NOMO-1 treated with DMSO at 0.1 percent for 48 hours (cell line): ENCODE results near the gene TMEM209.
"Not testable (repeated sequence)": the region's sequence is repeated elsewhere in the genome, so short reads cannot be mapped to it uniquely, and the experiment has no call there.

Experiments used
- DNase-seq: peaks from one replicate; lab custom pipeline; 2025; ENCODE audit not compliant: unreplicated experiment; lab: John Stamatoyannopoulos, UW

The TMEM209 gene

DNA sequence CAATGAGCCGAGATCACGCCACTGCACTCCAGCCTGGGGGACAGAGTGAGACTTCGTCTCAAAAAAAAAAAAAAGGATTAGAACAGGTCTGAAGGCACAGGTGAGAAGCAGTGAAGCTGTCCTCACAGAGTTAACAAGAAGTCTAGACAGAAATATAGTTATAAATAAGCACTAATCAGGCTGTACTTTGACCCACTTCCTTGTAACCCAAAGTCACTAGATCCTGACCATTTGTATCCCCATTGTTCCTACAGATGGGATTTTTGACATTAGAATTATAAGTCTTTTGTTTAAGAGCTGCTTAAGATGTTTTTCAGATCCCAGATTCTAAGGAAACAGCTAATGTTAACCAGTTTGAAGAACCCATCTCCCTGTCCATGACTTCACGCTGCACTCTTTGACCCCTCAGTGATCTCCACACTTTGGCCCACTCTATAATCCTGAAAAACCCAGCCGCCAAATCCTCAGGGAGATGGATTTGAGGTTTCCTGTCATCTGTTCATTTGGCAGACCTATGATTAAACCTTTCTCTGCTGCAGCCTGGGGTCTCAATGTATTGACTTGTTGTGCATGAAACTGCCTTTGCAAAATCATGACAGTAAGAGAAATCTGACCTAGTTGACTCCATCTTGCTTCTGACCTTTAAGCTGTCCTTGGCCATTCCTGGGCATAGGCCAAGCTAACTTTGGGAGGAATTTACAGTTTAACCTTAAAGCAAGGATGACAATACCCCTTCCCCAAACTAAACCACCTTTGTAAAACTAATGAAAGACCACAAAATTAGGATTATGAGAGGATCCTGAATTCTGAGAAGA is 13.8 kb upstream of the TMEM209 start:
- no peak for DNase-seq

DNA sequence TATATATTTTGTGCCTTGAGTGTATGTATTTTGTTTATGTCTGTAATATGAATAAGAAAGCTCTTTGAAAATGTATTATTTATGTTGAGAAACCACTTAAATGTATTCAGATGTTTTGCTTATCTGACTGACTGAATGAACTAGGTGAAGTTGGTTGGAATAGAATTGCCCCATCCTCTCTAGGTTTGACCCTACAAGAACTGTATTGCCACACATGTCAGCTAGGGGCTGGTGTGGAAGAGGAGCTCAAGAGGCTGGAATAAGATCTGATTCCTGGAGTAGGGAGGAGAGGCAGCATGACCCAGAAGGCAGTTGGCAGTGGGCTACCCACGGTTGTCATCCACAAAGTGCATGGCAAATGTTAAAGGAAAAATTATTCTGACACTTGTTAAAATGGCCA is 11.5 kb upstream of the TMEM209 start:
- DNase-seq, result no peak

DNA sequence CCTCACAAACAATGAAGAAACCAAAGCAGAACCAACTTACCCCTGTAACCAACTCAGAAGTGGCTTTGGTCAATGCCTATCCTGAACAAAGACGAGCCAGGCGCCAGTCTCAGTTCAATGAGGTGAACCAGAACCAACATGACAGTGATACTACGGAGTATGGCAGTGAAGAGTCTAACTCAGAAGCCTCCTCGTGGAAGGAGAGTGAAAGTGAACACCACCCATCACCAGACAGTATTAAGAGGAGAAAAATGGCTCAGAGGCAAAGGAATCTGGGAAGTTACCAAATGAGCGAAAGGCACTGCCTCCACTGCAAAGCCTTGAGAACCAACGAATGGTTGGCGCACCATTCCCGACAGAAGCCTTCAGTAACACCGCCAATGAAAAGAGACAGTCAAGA is 10.8 kb upstream of the TMEM209 start:
- DNase-seq, result no peak

- DNase-seq, result no peak
These were observed 8.6 kb upstream of the TMEM209 start for GRCh38 chr7:130213828-130214227.

DNA sequence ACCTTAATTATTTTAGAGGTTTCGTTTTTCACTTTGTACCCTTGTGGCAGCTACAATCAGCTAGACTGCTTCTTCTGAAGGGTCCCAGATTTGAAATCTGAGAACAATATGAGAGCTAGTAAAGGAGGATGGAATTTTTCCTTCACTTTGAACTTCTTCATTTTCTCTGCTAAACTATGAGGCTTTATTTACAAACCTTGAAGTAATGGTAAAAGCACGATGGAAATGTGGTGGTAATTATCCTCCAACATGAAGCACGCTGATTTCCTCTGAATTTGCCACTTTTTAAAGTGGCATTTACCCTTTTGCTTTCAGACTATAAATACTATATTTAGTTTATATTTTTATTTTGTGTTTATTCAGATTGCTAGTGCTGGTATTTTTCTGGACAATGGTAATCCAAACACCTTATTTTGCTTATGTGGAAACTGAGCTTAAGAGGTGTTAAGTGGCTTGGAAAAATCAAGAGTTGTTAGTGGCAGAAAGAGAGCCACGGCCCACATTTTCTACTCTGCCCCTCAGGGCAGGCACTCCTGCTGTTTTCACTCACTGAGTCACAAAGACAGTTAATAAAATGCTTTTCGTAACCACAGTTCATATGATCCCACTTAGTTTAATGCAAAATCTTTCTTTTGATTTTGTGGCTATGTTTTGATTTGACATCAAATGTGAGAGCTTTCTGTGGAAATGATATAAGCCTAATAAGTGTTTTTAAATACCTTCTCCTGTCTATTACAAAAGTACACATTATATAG is 5.2 kb upstream of the TMEM209 start:
- no peak for DNase-seq

DNA sequence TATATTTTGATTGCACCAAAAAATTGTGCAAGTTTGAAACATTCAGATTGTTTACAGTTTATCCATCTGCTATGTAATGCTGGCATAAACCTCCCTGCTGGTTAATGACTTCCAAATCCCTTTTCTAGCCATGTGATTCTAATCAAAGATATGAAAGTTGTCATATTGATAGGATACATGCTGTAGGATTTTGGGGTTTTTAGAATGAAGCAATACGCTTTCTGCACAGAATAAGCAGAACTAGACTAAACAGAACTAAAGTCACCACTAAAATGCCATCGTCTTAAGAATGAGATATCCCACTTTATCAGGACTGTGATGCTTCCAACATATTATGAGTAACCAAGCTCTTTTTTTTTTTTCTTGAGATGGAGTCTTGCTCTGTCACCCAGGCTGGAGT is 3.3 kb upstream of the TMEM209 start:
- DNase-seq, result no peak

- no peak for DNase-seq
These were observed 2.4 kb upstream of the TMEM209 start, which contains the start of gene SSMEM1 for GRCh38 chr7:130207642-130208041. Gene SSMEM1, plus strand, starts transcription at chr7:130207860. Its CDS starts 51 bp downstream, at chr7:130207911.

GRCh38 chr7:130207033-130207432 is 1.8 kb upstream of the TMEM209 start:
- DNase-seq, result no peak

- no peak for DNase-seq
These were observed 3.4 kb downstream of the TMEM209 start for GRCh38 chr7:130201796-130202195.

GRCh38 chr7:130197094-130197493 is 8.1 kb downstream of the TMEM209 start:
- DNase-seq, result no peak

GRCh38 chr7:130196476-130196875 is 8.7 kb downstream of the TMEM209 start:
- DNase-seq, result no peak

DNA sequence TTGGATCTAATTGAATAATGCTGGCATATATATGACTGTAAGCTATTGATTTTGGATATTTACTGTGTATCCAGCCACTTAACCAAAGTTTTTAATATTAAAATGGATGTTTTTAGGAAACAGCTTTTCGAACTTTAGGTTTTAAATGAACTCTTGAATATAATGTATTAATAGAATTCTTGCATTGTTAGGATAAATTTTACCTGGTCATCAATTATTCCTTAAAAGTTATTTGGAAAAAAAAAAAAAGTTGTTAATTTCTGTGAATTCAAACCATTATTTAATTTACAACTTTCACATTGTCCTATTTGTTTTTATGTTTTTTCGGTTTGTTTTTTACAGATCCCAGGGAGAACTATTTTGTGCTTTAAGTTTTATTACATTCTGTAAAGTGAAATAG is 9.8 kb downstream of the TMEM209 start:
- no peak for DNase-seq

- no peak for DNase-seq
These were observed 13.4 kb downstream of the TMEM209 start for GRCh38 chr7:130191791-130192190.

DNA sequence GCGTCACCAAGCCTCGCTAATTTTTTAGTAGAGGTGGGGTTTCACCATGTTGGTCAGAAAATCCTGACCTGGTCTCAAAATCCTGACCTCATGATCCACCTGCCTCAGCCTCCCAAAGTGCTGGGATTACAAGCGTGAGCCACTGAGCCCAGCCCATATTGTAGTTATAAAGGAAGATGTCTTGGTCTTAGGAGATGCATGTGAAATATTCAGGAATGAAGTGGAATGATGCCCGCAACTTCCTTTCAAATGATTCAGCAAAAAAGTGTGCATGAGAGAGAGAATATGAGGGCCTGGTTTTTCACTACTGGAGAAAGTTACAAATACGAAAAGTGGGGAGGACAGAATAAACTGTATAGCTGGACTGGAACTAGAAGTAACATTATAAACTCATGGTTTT is 15.9 kb downstream of the TMEM209 start:
- DNase-seq, result no peak

- no peak for DNase-seq
These were observed 17.8 kb downstream of the TMEM209 start for GRCh38 chr7:130187360-130187759.

- not testable (repeated sequence) for DNase-seq
These were observed 20.9 kb downstream of the TMEM209 start for GRCh38 chr7:130184349-130184748.

GRCh38 chr7:130182990-130183389 is 22.2 kb downstream of the TMEM209 start:
- DNase-seq, result no peak

- no peak for DNase-seq
These were observed 24.0 kb downstream of the TMEM209 start for GRCh38 chr7:130181263-130181605.

GRCh38 chr7:130180571-130181262 is 24.5 kb downstream of the TMEM209 start:
- no peak for DNase-seq

GRCh38 chr7:130179631-130180030 is 25.6 kb downstream of the TMEM209 start:
- no peak for DNase-seq

DNA sequence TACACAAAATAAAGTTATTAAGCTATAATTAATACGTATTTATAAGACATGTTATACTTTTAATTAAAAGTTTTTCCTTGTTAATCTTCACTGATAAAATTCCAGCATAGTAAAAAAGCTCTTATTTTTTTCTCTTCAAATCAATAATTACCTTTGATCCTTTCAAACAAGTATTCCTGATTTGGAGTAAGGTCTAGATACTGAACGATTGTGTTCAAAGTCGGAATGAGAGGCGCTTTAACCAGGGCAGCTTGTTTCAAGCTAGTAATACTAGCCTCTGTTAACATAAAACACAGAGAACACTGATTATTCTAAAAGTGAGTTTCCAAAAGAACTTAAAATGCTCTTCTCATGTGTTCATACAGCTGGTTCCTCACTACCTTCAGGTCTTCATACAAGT is 27.0 kb downstream of the TMEM209 start:
- DNase-seq, result no peak
